H9 (cell line): Measurements from ENCODE around the gene KCNIP1. TPM values are rescaled to one million over a fixed set of nuclear protein-coding genes. Genes with fewer than 3 reads are reported as not detected.

Experiments used
- DNase-seq: peaks from one replicate; pipeline ENCODE4 v3.0.0-alpha.2; 2017
- H2AFZ ChIP-seq: one replicate; pipeline ENCODE4 v1.6.1; 2013; ENCODE audit warnings: mild to moderate bottlenecking, low read length, control low read depth, moderate library complexity
- H2AK5ac ChIP-seq: 2 replicates; pipeline ENCODE4 v1.6.1; 2013; ENCODE audit warnings: low read length, control low read depth, mixed read lengths; ENCODE audit not compliant: insufficient read length
- H2BK120ac ChIP-seq: one replicate; pipeline ENCODE4 v1.6.1; 2013; ENCODE audit warnings: low read depth, mild to moderate bottlenecking, low read length, control low read depth, inconsistent platforms; ENCODE audit not compliant: poor library complexity, severe bottlenecking
- H2BK12ac ChIP-seq: 2 replicates; pipeline ENCODE4 v1.6.1; 2013; ENCODE audit warnings: low read length, control low read depth, mixed read lengths, low read depth; ENCODE audit not compliant: insufficient read length
- H2BK15ac ChIP-seq: 2 replicates; pipeline ENCODE4 v1.6.1; 2013; ENCODE audit warnings: low read depth, low read length, control low read depth
- H2BK20ac ChIP-seq: one replicate; pipeline ENCODE4 v1.6.1; 2013; ENCODE audit warnings: low read depth, mild to moderate bottlenecking, low read length, control low read depth, inconsistent platforms; ENCODE audit not compliant: poor library complexity, severe bottlenecking
- H2BK5ac ChIP-seq: 2 replicates; pipeline ENCODE4 v1.6.1; 2013; ENCODE audit warnings: low read length, control low read depth, mixed read lengths; ENCODE audit not compliant: insufficient read length
- H3K14ac ChIP-seq: 2 replicates; pipeline ENCODE4 v1.6.1; 2013; ENCODE audit warnings: low read length, control low read depth; ENCODE audit not compliant: insufficient read depth
- H3K18ac ChIP-seq: 2 replicates; pipeline ENCODE4 v1.6.1; 2013; ENCODE audit warnings: low read depth, mild to moderate bottlenecking, mixed read lengths, low read length, control low read depth; ENCODE audit not compliant: insufficient read length
- H3K23ac ChIP-seq: 2 replicates; pipeline ENCODE4 v1.6.1; 2013; ENCODE audit warnings: low read length, control low read depth, mixed read lengths, low read depth; ENCODE audit not compliant: insufficient read length
- H3K23me2 ChIP-seq: 2 replicates; pipeline ENCODE4 v1.6.1; 2013; ENCODE audit warnings: low read depth, mild to moderate bottlenecking, mixed read lengths, low read length, control low read depth; ENCODE audit not compliant: insufficient read length, poor library complexity, severe bottlenecking
- H3K27ac ChIP-seq: 2 replicates; pipeline ENCODE4 v1.5.1; 2013; ENCODE audit warnings: low read length, control low read depth, mixed read lengths, low read depth; ENCODE audit not compliant: insufficient read length
- H3K27me3 ChIP-seq: 2 replicates; pipeline ENCODE4 v1.6.1; 2013; ENCODE audit warnings: low read length, control low read depth, inconsistent platforms; ENCODE audit not compliant: insufficient read depth
- H3K4ac ChIP-seq: 2 replicates; pipeline ENCODE4 v1.6.1; 2013; ENCODE audit warnings: low read depth, mild to moderate bottlenecking, control low read depth, inconsistent platforms, low read length, moderate library complexity
- H3K4me1 ChIP-seq: 2 replicates; pipeline ENCODE4 v1.6.1; 2013; ENCODE audit warnings: low read length, control low read depth, inconsistent platforms; ENCODE audit not compliant: insufficient read depth
- H3K4me2 ChIP-seq: 2 replicates; pipeline ENCODE4 v1.6.1; 2013; ENCODE audit warnings: low read length, control low read depth, mixed read lengths; ENCODE audit not compliant: insufficient read length, insufficient read depth
- H3K56ac ChIP-seq: 2 replicates; pipeline ENCODE4 v1.6.1; 2013; ENCODE audit warnings: low read depth, mild to moderate bottlenecking, mixed read lengths, low read length, control low read depth; ENCODE audit not compliant: insufficient read length
- H3K79me1 ChIP-seq: 2 replicates; pipeline ENCODE4 v1.6.1; 2013; ENCODE audit warnings: low read depth, mild to moderate bottlenecking, moderate library complexity, low read length, control low read depth, inconsistent platforms; ENCODE audit not compliant: insufficient read depth, poor library complexity, severe bottlenecking
- H3K79me2 ChIP-seq: 2 replicates; pipeline ENCODE4 v1.6.1; 2013; ENCODE audit warnings: low read length, control low read depth, inconsistent platforms; ENCODE audit not compliant: insufficient read depth
- H3K9ac ChIP-seq: 2 replicates; pipeline ENCODE4 v1.6.1; 2013; ENCODE audit warnings: low read length, control low read depth, mixed read lengths; ENCODE audit not compliant: insufficient read length; ENCODE audit errors: extremely low read depth
- H3K9me3 ChIP-seq: one replicate; pipeline ENCODE4 v1.6.1; 2013; ENCODE audit warnings: low read depth, low read length, inconsistent platforms; ENCODE audit not compliant: control insufficient read depth
- H3T11ph ChIP-seq: one replicate; pipeline ENCODE4 v1.6.1; 2013; ENCODE audit warnings: mild to moderate bottlenecking, low read length, control low read depth, inconsistent platforms
- H4K20me1 ChIP-seq: one replicate; pipeline ENCODE4 v1.6.1; 2013; ENCODE audit not compliant: control insufficient read depth, insufficient read length, insufficient read depth
- H4K5ac ChIP-seq: 2 replicates; pipeline ENCODE4 v1.6.1; 2013; ENCODE audit warnings: low read depth, mild to moderate bottlenecking, mixed read lengths, low read length, control low read depth; ENCODE audit not compliant: insufficient read length
- H4K8ac ChIP-seq: replicated peaks from 2 replicates; pipeline ENCODE4 v1.6.1; 2013; ENCODE audit warnings: low read length, control low read depth, mixed read lengths, low read depth; ENCODE audit not compliant: insufficient read length
- H4K91ac ChIP-seq: 2 replicates; pipeline ENCODE4 v1.6.1; 2013; ENCODE audit warnings: low read depth, mild to moderate bottlenecking, moderate library complexity, mixed read lengths, low read length, control low read depth; ENCODE audit not compliant: insufficient read length
- H3K27ac Mint-ChIP-seq, 3 experiments: 2 replicates in 2 of 3; 3 replicates in 1 of 3; pipeline ENCODE4 v1.8.0; 2020 to 2021; ENCODE audit warnings: mixed read lengths in 3 of 3, mild to moderate bottlenecking in 1 of 3, moderate library complexity in 1 of 3
- H3K27me3 Mint-ChIP-seq: 2 replicates; pipeline ENCODE4 v1.8.0; 2021; ENCODE audit warnings: low read depth, mild to moderate bottlenecking, moderate library complexity, mixed read lengths
- H3K36me3 Mint-ChIP-seq, 3 experiments: 2 replicates in 2 of 3; 3 replicates in 1 of 3; pipeline ENCODE4 v1.8.0; 2020 to 2021; ENCODE audit warnings: low read depth in 3 of 3, mixed read lengths in 3 of 3; ENCODE audit not compliant: insufficient read depth in 1 of 3
- H3K4me1 Mint-ChIP-seq, 2 experiments: 2 replicates each; pipeline ENCODE4 v1.8.0; 2020; ENCODE audit warnings: mixed read lengths in 2 of 2
- H3K4me3 Mint-ChIP-seq, 2 experiments: 2 replicates in 1 of 2; 3 replicates in 1 of 2; pipeline ENCODE4 v1.8.0; 2020 to 2021; ENCODE audit warnings: mild to moderate bottlenecking in 2 of 2, mixed read lengths in 2 of 2, moderate library complexity in 1 of 2
- H3K9me3 Mint-ChIP-seq, 2 experiments: 2 replicates in 1 of 2; 3 replicates in 1 of 2; pipeline ENCODE4 v1.8.0; 2020; ENCODE audit warnings: mild to moderate bottlenecking in 2 of 2, mixed read lengths in 2 of 2, moderate library complexity in 1 of 2
- CTCF ChIP-seq: fragments of 200-600 bp; sonication (generic); conservative IDR thresholded peaks from 3 replicates; pipeline ENCODE4 v1.8.0; 2021; ENCODE audit warnings: antibody characterized with exemption, mild to moderate bottlenecking
- WGBS: extraction: QIAGEN DNeasy Blood & Tissue Kit; methylation state at CpG from one replicate; pipeline ENCODE4 v1.1.7; 2013; ENCODE audit warnings: missing lambda C conversion rate, low lambda C conversion rate, mixed read lengths; ENCODE audit not compliant: insufficient read length; ENCODE audit errors: extremely low coverage; 5-methylcytosine and 5-hydroxymethylcytosine counted together
- total RNA-seq: library from RNA; stranded (reverse); gene quantifications from 2 replicates; pipeline ENCODE4 v1.2.1, GENCODE V29; 2021

KCNIP1 gene
- total RNA-seq, 1 experiment from 2014 or later: 0.63 TPM

GRCh38 chr5:170642776-170643436 is 139.1 kb downstream of the KCNIP1 start:
- Histone ChIP-seq H2BK15ac (no peak overlapping the region), H3K27ac (no peak overlapping the region)

More at GRCh38 chr5:170642776-170643436, 139.1 kb downstream of the KCNIP1 start:
- no peak for TF ChIP-seq CTCF
- no peak overlapping the region for H4K8ac ChIP-seq
- no peak overlapping the region for H2AK5ac ChIP-seq
- H3K23ac ChIP-seq: no peak overlapping the region
- no peak overlapping the region for H3K14ac ChIP-seq
- Mint-ChIP-seq H3K9me3 (no peaks in the 10 kb centered on the region), H3K4me3 (no peak overlapping the region), H3K27ac (no peak overlapping the region), H3K36me3 (no peaks in the 10 kb centered on the region), H3K4me1 (peaks cover 16% of the 10 kb centered on the region in 2 experiments), H3K27me3 (peaks cover 18% of the 10 kb centered on the region)
- H3K23me2 ChIP-seq: no peaks in the 10 kb centered on the region
- no peaks in the 10 kb centered on the region for H3K79me2 ChIP-seq
- H2BK20ac ChIP-seq: no peak overlapping the region
- H3K79me1 ChIP-seq: no peaks in the 10 kb centered on the region
- peaks cover 10% of the 10 kb centered on the region; the same call in 1 of the 2 replicates for H3K4me1 ChIP-seq
- no peak overlapping the region for H3K56ac ChIP-seq
- H3K9me3 ChIP-seq: no peaks in the 10 kb centered on the region
- no peak overlapping the region for H3K4ac ChIP-seq
- H2BK5ac ChIP-seq: no peak overlapping the region
- no peak overlapping the region for H2AFZ ChIP-seq
- no peak overlapping the region for H3K9ac ChIP-seq
- no peak overlapping the region for H3K18ac ChIP-seq
- H2BK12ac ChIP-seq: no peak overlapping the region
- DNase-seq: no peak
- no peaks in the 10 kb centered on the region for H3K27me3 ChIP-seq
- H3T11ph ChIP-seq: no peak overlapping the region
- no peaks in the 10 kb centered on the region for H4K20me1 ChIP-seq
- H4K5ac ChIP-seq: no peak overlapping the region
- no peak overlapping the region for H3K4me2 ChIP-seq
- no CpG with 5 or more reads among the region's 3 CpGs for WGBS
- no peak overlapping the region for H2BK120ac ChIP-seq
- no peak overlapping the region for H4K91ac ChIP-seq
